ENCODE data around the gene RFPL4AL1. TPM values are rescaled to one million over a fixed set of nuclear protein-coding genes. Genes with fewer than 3 reads are reported as not detected.
"Not testable (repeated sequence)": the region's sequence is repeated elsewhere in the genome, so short reads cannot be mapped to it uniquely, and the experiment has no call there.

RFPL4AL1 gene
- not detected for polyA plus RNA-seq (2013, experiment 1 of 2)
- polyA plus RNA-seq (2013, experiment 2 of 2): not detected

GRCh38 chr19:55768818-55769217 lies at the start of gene RFPL4AL1:
RFPL4AL1 (plus strand) TSS chr19:55769118; CDS start chr19:55771805, 2,687 bp downstream.
- not testable (repeated sequence) for H2BK120ac ChIP-seq (ENCODE audit: low read depth, low read length); H2BK12ac ChIP-seq (ENCODE audit: low read length in 2 of 2); H3K18ac ChIP-seq (ENCODE audit: low read depth in 1 of 2, low read length in 2 of 2); H3K14ac ChIP-seq (ENCODE audit: low read length in 2 of 2); H3K23ac ChIP-seq (ENCODE audit: low read length in 2 of 2); H3K27me3 ChIP-seq (ENCODE audit: control insufficient read depth in 1 of 2, insufficient read depth in 1 of 2, low read length in 2 of 2); H4K91ac ChIP-seq (ENCODE audit: low read length); H3K4ac ChIP-seq (ENCODE audit: low read depth in 1 of 2, low read length in 2 of 2); H3K4me2 ChIP-seq (ENCODE audit: low read length, poor library complexity, severe bottlenecking); H4K8ac ChIP-seq (ENCODE audit: low read length); H2AFZ ChIP-seq (ENCODE audit: low read depth, low read length); H3K9ac ChIP-seq (ENCODE audit: low read length); DNase-seq; H3K36me3 ChIP-seq (ENCODE audit: control insufficient read depth in 1 of 2, insufficient read depth in 2 of 2, low read depth in 1 of 2, low read length in 2 of 2); H3K27ac ChIP-seq (ENCODE audit: low read length, poor library complexity, severe bottlenecking); H3K4me1 ChIP-seq (ENCODE audit: control insufficient read depth, insufficient read depth, low read depth, low read length); H2BK5ac ChIP-seq (ENCODE audit: low read depth, low read length, poor library complexity, severe bottlenecking); H2AK5ac ChIP-seq (ENCODE audit: low read length, severe bottlenecking); H3K79me1 ChIP-seq (replicated peaks; ENCODE audit: low read length, poor library complexity, severe bottlenecking); H2BK15ac ChIP-seq (ENCODE audit: low read depth, poor library complexity, severe bottlenecking); H3K4me3 ChIP-seq (ENCODE audit: insufficient read depth in 1 of 2, low read depth in 1 of 2, low read length in 2 of 2)
- WGBS: 69% methylated on average over 3 of the region's 6 CpGs
- peaks cover 24% of the 10 kb centered on the region for H3K9me3 ChIP-seq (ENCODE audit: control insufficient read depth, low read length)

DNA sequence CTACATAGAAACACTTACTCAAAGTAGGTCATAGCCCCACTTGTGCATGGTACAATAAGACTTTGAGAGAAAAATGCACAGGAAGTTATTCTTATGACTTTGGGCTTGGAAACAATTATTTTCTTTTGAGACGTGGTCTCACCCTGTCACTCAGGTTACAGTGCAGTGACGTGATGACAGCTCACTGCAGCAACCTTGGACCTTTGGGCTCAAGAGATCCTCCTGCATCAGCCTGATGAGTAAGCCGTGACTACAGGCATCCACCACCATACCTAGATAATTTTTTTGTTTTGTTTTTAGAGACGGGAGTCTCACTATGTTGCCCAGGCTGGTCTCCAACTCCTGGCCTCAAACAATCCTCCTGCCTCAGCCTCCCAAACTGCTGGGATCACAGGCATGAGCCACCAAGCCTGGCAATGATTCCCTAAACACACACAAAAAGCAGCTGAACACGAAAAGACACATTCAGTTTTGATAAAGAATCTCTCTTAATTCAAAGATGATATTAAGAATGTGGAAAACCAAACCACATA lies 48.6 kb upstream of the RFPL4AL1 start:
- H2BK5ac ChIP-seq (ENCODE audit: low read depth, low read length, poor library complexity, severe bottlenecking): no peak overlapping the region
- H3K27ac ChIP-seq (ENCODE audit: low read length, poor library complexity, severe bottlenecking): no peak overlapping the region
- no peak overlapping the region for H4K8ac ChIP-seq (ENCODE audit: low read length)
- no peaks in the 10 kb centered on the region for H3K27me3 ChIP-seq (ENCODE audit: control insufficient read depth in 1 of 2, insufficient read depth in 1 of 2, low read length in 2 of 2)
- H3K79me1 ChIP-seq (replicated peaks; ENCODE audit: low read length, poor library complexity, severe bottlenecking): no peaks in the 10 kb centered on the region
- no peak overlapping the region for H2AK5ac ChIP-seq (ENCODE audit: low read length, severe bottlenecking)
- H3K9me3 ChIP-seq (ENCODE audit: control insufficient read depth, low read length): peaks cover 17% of the 10 kb centered on the region
- no peak overlapping the region for H2BK15ac ChIP-seq (ENCODE audit: low read depth, poor library complexity, severe bottlenecking)
- no peak overlapping the region for H3K4me3 ChIP-seq (ENCODE audit: insufficient read depth in 1 of 2, low read depth in 1 of 2, low read length in 2 of 2)
- H3K4me1 ChIP-seq (ENCODE audit: control insufficient read depth, insufficient read depth, low read depth, low read length): no peaks in the 10 kb centered on the region
- H3K4ac ChIP-seq (ENCODE audit: low read depth in 1 of 2, low read length in 2 of 2): no peak overlapping the region
- WGBS: 37% methylated on average over 4 of the region's 5 CpGs
- H4K91ac ChIP-seq (ENCODE audit: low read length): no peak overlapping the region
- no peak overlapping the region for H2AFZ ChIP-seq (ENCODE audit: low read depth, low read length)
- H3K23ac ChIP-seq (ENCODE audit: low read length in 2 of 2): no peak overlapping the region
- no peak overlapping the region for H2BK120ac ChIP-seq (ENCODE audit: low read depth, low read length)
- no peak for DNase-seq
- H3K9ac ChIP-seq (ENCODE audit: low read length): no peak overlapping the region
- H3K18ac ChIP-seq (ENCODE audit: low read depth in 1 of 2, low read length in 2 of 2): no peak overlapping the region
- H3K14ac ChIP-seq (ENCODE audit: low read length in 2 of 2): no peak overlapping the region
- H3K36me3 ChIP-seq (ENCODE audit: control insufficient read depth in 1 of 2, insufficient read depth in 2 of 2, low read depth in 1 of 2, low read length in 2 of 2): no peaks in the 10 kb centered on the region
- no peak overlapping the region for H2BK12ac ChIP-seq (ENCODE audit: low read length in 2 of 2)
- H3K4me2 ChIP-seq (ENCODE audit: low read length, poor library complexity, severe bottlenecking): no peak overlapping the region

DNA sequence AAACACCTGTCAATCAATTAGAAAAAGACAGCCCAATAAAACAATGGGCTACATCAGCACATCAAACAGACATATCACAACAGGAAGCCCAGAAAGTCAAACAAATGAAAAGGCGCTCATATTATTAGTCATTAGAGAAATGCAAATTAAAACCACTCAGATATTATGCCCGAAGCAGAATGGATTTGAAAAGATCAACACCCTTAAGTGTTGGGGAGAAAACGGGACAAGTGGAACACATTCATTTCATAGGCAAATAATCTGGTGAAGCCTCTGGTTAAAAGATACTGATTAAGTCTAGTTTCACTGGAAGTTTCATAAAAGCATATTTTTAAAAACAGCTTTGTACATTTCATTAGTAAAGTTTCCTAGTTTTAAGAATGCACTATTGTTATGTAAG lies 48.1 kb upstream of the RFPL4AL1 start:
- H2BK12ac ChIP-seq (ENCODE audit: low read length in 2 of 2): no peak overlapping the region
- H3K27me3 ChIP-seq (ENCODE audit: control insufficient read depth in 1 of 2, insufficient read depth in 1 of 2, low read length in 2 of 2): no peaks in the 10 kb centered on the region
- H2BK120ac ChIP-seq (ENCODE audit: low read depth, low read length): no peak overlapping the region
- H3K36me3 ChIP-seq (ENCODE audit: control insufficient read depth in 1 of 2, insufficient read depth in 2 of 2, low read depth in 1 of 2, low read length in 2 of 2): no peaks in the 10 kb centered on the region
- H2AK5ac ChIP-seq (ENCODE audit: low read length, severe bottlenecking): no peak overlapping the region
- no peak for DNase-seq
- no peak overlapping the region for H3K4me2 ChIP-seq (ENCODE audit: low read length, poor library complexity, severe bottlenecking)
- H3K4me3 ChIP-seq (ENCODE audit: insufficient read depth in 1 of 2, low read depth in 1 of 2, low read length in 2 of 2): no peak overlapping the region
- H2AFZ ChIP-seq (ENCODE audit: low read depth, low read length): no peak overlapping the region
- H3K9me3 ChIP-seq (ENCODE audit: control insufficient read depth, low read length): peaks cover 17% of the 10 kb centered on the region
- H2BK15ac ChIP-seq (ENCODE audit: low read depth, poor library complexity, severe bottlenecking): no peak overlapping the region
- no peak overlapping the region for H2BK5ac ChIP-seq (ENCODE audit: low read depth, low read length, poor library complexity, severe bottlenecking)
- 39% methylated on average over 2 of the region's 3 CpGs for WGBS
- no peaks in the 10 kb centered on the region for H3K4me1 ChIP-seq (ENCODE audit: control insufficient read depth, insufficient read depth, low read depth, low read length)
- no peak overlapping the region for H4K91ac ChIP-seq (ENCODE audit: low read length)
- no peak overlapping the region for H3K27ac ChIP-seq (ENCODE audit: low read length, poor library complexity, severe bottlenecking)
- H3K4ac ChIP-seq (ENCODE audit: low read depth in 1 of 2, low read length in 2 of 2): no peak overlapping the region
- no peak overlapping the region for H3K9ac ChIP-seq (ENCODE audit: low read length)
- H4K8ac ChIP-seq (ENCODE audit: low read length): no peak overlapping the region
- no peaks in the 10 kb centered on the region for H3K79me1 ChIP-seq (replicated peaks; ENCODE audit: low read length, poor library complexity, severe bottlenecking)
- H3K14ac ChIP-seq (ENCODE audit: low read length in 2 of 2): no peak overlapping the region
- no peak overlapping the region for H3K23ac ChIP-seq (ENCODE audit: low read length in 2 of 2)
- no peak overlapping the region for H3K18ac ChIP-seq (ENCODE audit: low read depth in 1 of 2, low read length in 2 of 2)

DNA sequence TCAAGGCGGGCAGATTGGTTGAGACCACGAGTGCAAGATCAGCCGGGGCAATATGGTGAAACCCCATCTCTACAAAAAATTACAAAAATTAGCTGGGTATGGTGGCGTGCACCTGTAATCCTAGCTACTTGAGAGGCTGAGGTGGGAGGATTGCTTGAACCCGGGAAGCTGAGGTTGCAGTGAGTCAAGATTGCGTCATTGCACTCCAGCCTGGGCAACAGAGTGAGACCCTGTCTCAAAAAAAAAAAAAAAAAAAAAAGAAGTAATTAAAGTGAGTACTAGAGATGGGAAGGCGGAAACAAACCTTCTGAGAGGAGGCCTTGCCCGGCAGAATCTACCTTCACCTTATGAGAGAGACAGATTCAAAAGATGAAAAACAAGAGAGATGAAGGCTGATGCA lies 45.4 kb upstream of the RFPL4AL1 start:
- no peak overlapping the region for H2BK15ac ChIP-seq (ENCODE audit: low read depth, poor library complexity, severe bottlenecking)
- H2BK120ac ChIP-seq (ENCODE audit: low read depth, low read length): no peak overlapping the region
- H3K4ac ChIP-seq (ENCODE audit: low read depth in 1 of 2, low read length in 2 of 2): no peak overlapping the region
- H3K27me3 ChIP-seq (ENCODE audit: control insufficient read depth in 1 of 2, insufficient read depth in 1 of 2, low read length in 2 of 2): no peaks in the 10 kb centered on the region
- peaks cover 15% of the 10 kb centered on the region for H3K9me3 ChIP-seq (ENCODE audit: control insufficient read depth, low read length)
- H3K9ac ChIP-seq (ENCODE audit: low read length): no peak overlapping the region
- no peak for DNase-seq
- no peaks in the 10 kb centered on the region for H3K79me1 ChIP-seq (replicated peaks; ENCODE audit: low read length, poor library complexity, severe bottlenecking)
- no peak overlapping the region for H2BK5ac ChIP-seq (ENCODE audit: low read depth, low read length, poor library complexity, severe bottlenecking)
- 88% methylated on average over 5 of the region's 8 CpGs for WGBS
- H4K91ac ChIP-seq (ENCODE audit: low read length): no peak overlapping the region
- no peak overlapping the region for H3K4me3 ChIP-seq (ENCODE audit: insufficient read depth in 1 of 2, low read depth in 1 of 2, low read length in 2 of 2)
- no peaks in the 10 kb centered on the region for H3K4me1 ChIP-seq (ENCODE audit: control insufficient read depth, insufficient read depth, low read depth, low read length)
- no peak overlapping the region for H2BK12ac ChIP-seq (ENCODE audit: low read length in 2 of 2)
- H3K4me2 ChIP-seq (ENCODE audit: low read length, poor library complexity, severe bottlenecking): no peak overlapping the region
- H3K14ac ChIP-seq (ENCODE audit: low read length in 2 of 2): no peak overlapping the region
- H3K18ac ChIP-seq (ENCODE audit: low read depth in 1 of 2, low read length in 2 of 2): no peak overlapping the region
- no peak overlapping the region for H4K8ac ChIP-seq (ENCODE audit: low read length)
- H3K36me3 ChIP-seq (ENCODE audit: control insufficient read depth in 1 of 2, insufficient read depth in 2 of 2, low read depth in 1 of 2, low read length in 2 of 2): no peaks in the 10 kb centered on the region
- H3K27ac ChIP-seq (ENCODE audit: low read length, poor library complexity, severe bottlenecking): no peak overlapping the region
- H2AFZ ChIP-seq (ENCODE audit: low read depth, low read length): no peak overlapping the region
- H2AK5ac ChIP-seq (ENCODE audit: low read length, severe bottlenecking): no peak overlapping the region
- H3K23ac ChIP-seq (ENCODE audit: low read length in 2 of 2): no peak overlapping the region
